K562 (cell line): ENCODE results near the gene NEK2. TPM values are rescaled to one million over a fixed set of nuclear protein-coding genes. Genes with fewer than 3 reads are reported as not detected.
A peak's percentile ranks its signal among the peaks of the same experiment; 100 is the strongest.

Source experiments
- CBX2 ChIP-seq: fragments of 200-600 bp; sonication (generic); IDR thresholded peaks from one replicate; pipeline ENCODE4 v1.6.1; 2012; ENCODE audit warnings: mild to moderate bottlenecking, low read length, inconsistent platforms; ENCODE audit not compliant: insufficient read depth, poor library complexity, severe bottlenecking
- GTF2E2 ChIP-seq: fragments of 200-800 bp; sonication (Bioruptor generic); IDR thresholded peaks from 2 replicates; pipeline ENCODE4 v1.6.1; 2016; ENCODE audit warnings: missing genetic modification characterization, missing compliant biosample characterization
- GTF2F1 ChIP-seq: IDR thresholded peaks from 2 replicates; pipeline ENCODE4 v1.6.1; 2011; ENCODE audit warnings: low read depth, low read length, improper control_type of control experiment
- JUN ChIP-seq, 2 experiments: sonication (generic) in 1 of 2; formaldehyde crosslinking in 1 of 2; IDR thresholded peaks; 2 replicates each; pipeline versions ENCODE4 v1.6.1 to v1.8.0; 2012 to 2022; ENCODE audit warnings: borderline replicate concordance in 2 of 2, mild to moderate bottlenecking in 2 of 2, improper control_type of control experiment in 1 of 2, low read depth in 1 of 2, low read length in 1 of 2, missing genetic modification reagents in 1 of 2
- NELFE ChIP-seq: IDR thresholded peaks from 2 replicates; pipeline ENCODE4 v1.6.1; 2011; ENCODE audit warnings: mild to moderate bottlenecking; ENCODE audit not compliant: insufficient read depth, insufficient read length
- NR2C2 ChIP-seq, 2 experiments: fragments of 200-800 bp in 1 of 2; sonication (Bioruptor generic) in 1 of 2; sonication (generic) in 1 of 2; formaldehyde crosslinking in 1 of 2; IDR thresholded peaks; 2 replicates each; pipeline versions ENCODE4 v1.6.1 to v1.8.0; 2016 to 2022; ENCODE audit warnings: mild to moderate bottlenecking in 1 of 2, missing compliant biosample characterization in 1 of 2, missing genetic modification characterization in 1 of 2, missing genetic modification reagents in 1 of 2
- RBM39 ChIP-seq: fragments of 200-400 bp; formaldehyde crosslinking; optimal IDR thresholded peaks from 2 replicates; pipeline ENCODE3; 2018; ENCODE audit warnings: low read depth, low read length
- SIRT6 ChIP-seq: IDR thresholded peaks from one replicate; pipeline ENCODE4 v1.6.1; 2012; ENCODE audit warnings: low read depth, mild to moderate bottlenecking, control low read depth, inconsistent platforms, low read length, moderate library complexity
- SNIP1 ChIP-seq: fragments of 450-650 bp; IDR thresholded peaks from 2 replicates; pipeline ENCODE4 v1.7.1; 2017; ENCODE audit warnings: low read depth, mild to moderate bottlenecking
- TAF15 ChIP-seq: fragments of 200-400 bp; formaldehyde crosslinking; IDR thresholded peaks from 2 replicates; pipeline ENCODE4 v1.6.1; 2017; ENCODE audit warnings: mild to moderate bottlenecking, low read depth, low read length, moderate library complexity
- TRIM24 ChIP-seq, 2 experiments: fragments of 450-650 bp; IDR thresholded peaks; 2 replicates each; pipeline ENCODE4 v1.6.1; 2016
- ZNF224 ChIP-seq: sonication (generic); formaldehyde crosslinking; IDR thresholded peaks from 2 replicates; pipeline ENCODE4 v1.8.0; 2022; ENCODE audit warnings: mild to moderate bottlenecking, missing genetic modification reagents
- ZNF263 ChIP-seq: sonication (generic); formaldehyde crosslinking; IDR thresholded peaks from 2 replicates; pipeline ENCODE4 v1.8.0; 2022; ENCODE audit warnings: mild to moderate bottlenecking, missing genetic modification reagents, borderline replicate concordance
- ZNF347 ChIP-seq: fragments of 450-650 bp; formaldehyde crosslinking; IDR thresholded peaks from 2 replicates; pipeline ENCODE4 v1.4.0; 2020; ENCODE audit warnings: low read depth, mild to moderate bottlenecking, moderate library complexity
- ZNF639 ChIP-seq, 2 experiments: fragments of 200-800 bp in 1 of 2; sonication (Bioruptor generic) in 1 of 2; sonication (generic) in 1 of 2; formaldehyde crosslinking in 1 of 2; IDR thresholded peaks in 1 of 2; conservative IDR thresholded peaks in 1 of 2; 2 replicates each; pipeline versions ENCODE4 v1.5.0 to v1.6.1; 2016 to 2020; ENCODE audit warnings: missing compliant biosample characterization in 1 of 2, missing genetic modification characterization in 1 of 2, missing genetic modification reagents in 1 of 2
- ZNF780A ChIP-seq: fragments of 250-450 bp; sonication (Bioruptor Pico); IDR thresholded peaks from 2 replicates; pipeline ENCODE4 v1.5.0; 2021; ENCODE audit warnings: mild to moderate bottlenecking
- polyA plus RNA-seq, 8 experiments: library from polyadenylated mRNA; depleted of rRNA in 4 of 8; stranded (reverse) in 5 of 8; unstranded in 3 of 8; fragments of >200 nt; fragmentation: Nextera tagmentation in 2 of 8; fragmentation: Illumina TruSeq in 1 of 8; extraction: Ambion mirVana in 2 of 8; extraction: Trizol in 1 of 8; gene quantifications; 2 replicates each; pipeline versions ENCODE4 v1.2.1 to v1.2.3, GENCODE V29; 2011 to 2014; ENCODE audit warnings: inconsistent platforms in 1 of 8, missing spikeins in 1 of 8
- total RNA-seq, 7 experiments: library from RNA; depleted of rRNA in 6 of 7; stranded (reverse); fragments of >200 nt in 6 of 7; fragmentation: Illumina TruSeq in 2 of 7; extraction: Trizol in 2 of 7; gene quantifications; 2 replicates each; pipeline versions ENCODE4 v1.2.1 to v1.2.3, GENCODE V29; 2011 to 2021; ENCODE audit warnings: low replicate concordance in 1 of 7
- TF ChIP-seq, protein P1 (sequence below): fragments of 250-450 bp; sonication (Bioruptor Pico); IDR thresholded peaks from 2 replicates; pipeline ENCODE4 v1.8.0; 2021; ENCODE audit warnings: moderate library complexity, mild to moderate bottlenecking, inconsistent platforms
- TF ChIP-seq, protein P2 (sequence below): IDR thresholded peaks from 3 replicates; pipeline ENCODE4 v1.6.1; 2011; ENCODE audit warnings: borderline replicate concordance, mild to moderate bottlenecking; ENCODE audit not compliant: insufficient read length, insufficient read depth
- TF ChIP-seq, protein P3 (sequence below): fragments of 250-450 bp; sonication (Bioruptor Pico); IDR thresholded peaks from 2 replicates; pipeline ENCODE4 v1.5.0; 2022; ENCODE audit warnings: mild to moderate bottlenecking

Gene NEK2
- total and polyA plus RNA-seq, 9 of the 15 experiments (the other 6 are each of a cell fraction or from before 2014, with no cell fraction given) = 30.0 to 74.7 (median 66.4) TPM

GRCh38 chr1:211630236-211631081 lies 45.0 kb downstream of the NEK2 start (continued):
- TF ChIP-seq, protein P1, sequence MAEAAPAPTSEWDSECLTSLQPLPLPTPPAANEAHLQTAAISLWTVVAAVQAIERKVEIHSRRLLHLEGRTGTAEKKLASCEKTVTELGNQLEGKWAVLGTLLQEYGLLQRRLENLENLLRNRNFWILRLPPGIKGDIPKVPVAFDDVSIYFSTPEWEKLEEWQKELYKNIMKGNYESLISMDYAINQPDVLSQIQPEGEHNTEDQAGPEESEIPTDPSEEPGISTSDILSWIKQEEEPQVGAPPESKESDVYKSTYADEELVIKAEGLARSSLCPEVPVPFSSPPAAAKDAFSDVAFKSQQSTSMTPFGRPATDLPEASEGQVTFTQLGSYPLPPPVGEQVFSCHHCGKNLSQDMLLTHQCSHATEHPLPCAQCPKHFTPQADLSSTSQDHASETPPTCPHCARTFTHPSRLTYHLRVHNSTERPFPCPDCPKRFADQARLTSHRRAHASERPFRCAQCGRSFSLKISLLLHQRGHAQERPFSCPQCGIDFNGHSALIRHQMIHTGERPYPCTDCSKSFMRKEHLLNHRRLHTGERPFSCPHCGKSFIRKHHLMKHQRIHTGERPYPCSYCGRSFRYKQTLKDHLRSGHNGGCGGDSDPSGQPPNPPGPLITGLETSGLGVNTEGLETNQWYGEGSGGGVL = no peak
- TF ChIP-seq, protein P2, sequence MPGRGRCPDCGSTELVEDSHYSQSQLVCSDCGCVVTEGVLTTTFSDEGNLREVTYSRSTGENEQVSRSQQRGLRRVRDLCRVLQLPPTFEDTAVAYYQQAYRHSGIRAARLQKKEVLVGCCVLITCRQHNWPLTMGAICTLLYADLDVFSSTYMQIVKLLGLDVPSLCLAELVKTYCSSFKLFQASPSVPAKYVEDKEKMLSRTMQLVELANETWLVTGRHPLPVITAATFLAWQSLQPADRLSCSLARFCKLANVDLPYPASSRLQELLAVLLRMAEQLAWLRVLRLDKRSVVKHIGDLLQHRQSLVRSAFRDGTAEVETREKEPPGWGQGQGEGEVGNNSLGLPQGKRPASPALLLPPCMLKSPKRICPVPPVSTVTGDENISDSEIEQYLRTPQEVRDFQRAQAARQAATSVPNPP = no peak
- TF ChIP-seq ZNF263 (CRISPR knock-in tag) = no peak
- TF ChIP-seq ZNF224 (CRISPR knock-in tag) = no peak
- no peak for TF ChIP-seq RBM39
- TF ChIP-seq GTF2F1 = peak; percentile 71
- TF ChIP-seq SIRT6 = no peak
- TF ChIP-seq GTF2E2 (tag) = no peak
- TF ChIP-seq, protein P3, sequence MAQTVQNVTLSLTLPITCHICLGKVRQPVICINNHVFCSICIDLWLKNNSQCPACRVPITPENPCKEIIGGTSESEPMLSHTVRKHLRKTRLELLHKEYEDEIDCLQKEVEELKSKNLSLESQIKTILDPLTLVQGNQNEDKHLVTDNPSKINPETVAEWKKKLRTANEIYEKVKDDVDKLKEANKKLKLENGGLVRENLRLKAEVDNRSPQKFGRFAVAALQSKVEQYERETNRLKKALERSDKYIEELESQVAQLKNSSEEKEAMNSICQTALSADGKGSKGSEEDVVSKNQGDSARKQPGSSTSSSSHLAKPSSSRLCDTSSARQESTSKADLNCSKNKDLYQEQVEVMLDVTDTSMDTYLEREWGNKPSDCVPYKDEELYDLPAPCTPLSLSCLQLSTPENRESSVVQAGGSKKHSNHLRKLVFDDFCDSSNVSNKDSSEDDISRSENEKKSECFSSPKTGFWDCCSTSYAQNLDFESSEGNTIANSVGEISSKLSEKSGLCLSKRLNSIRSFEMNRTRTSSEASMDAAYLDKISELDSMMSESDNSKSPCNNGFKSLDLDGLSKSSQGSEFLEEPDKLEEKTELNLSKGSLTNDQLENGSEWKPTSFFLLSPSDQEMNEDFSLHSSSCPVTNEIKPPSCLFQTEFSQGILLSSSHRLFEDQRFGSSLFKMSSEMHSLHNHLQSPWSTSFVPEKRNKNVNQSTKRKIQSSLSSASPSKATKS (CRISPR knock-in tag) = no peak
- TF ChIP-seq SNIP1 = no peak
- TF ChIP-seq NR2C2 (CRISPR knock-in tag; IDR thresholded peaks at IDR 0.05) = no peak
- peak; percentile 70 for TF ChIP-seq NR2C2 (tag; IDR thresholded peaks at IDR 0.05)
- TF ChIP-seq ZNF347 (CRISPR knock-in tag) = no peak
- TF ChIP-seq NELFE = no peak
- TF ChIP-seq ZNF639 (CRISPR knock-in tag; conservative IDR thresholded peaks at IDR 0.05 in 1 of 2, IDR thresholded peaks at IDR 0.05 in 1 of 2) = peak in 1 of 2 experiments; percentile 91; a peak in 2 of 4 replicates
- TF ChIP-seq ZNF780A (CRISPR knock-in tag) = no peak
- peak; percentile 78; the same call in 1 of the 2 replicates for TF ChIP-seq JUN (IDR thresholded peaks at IDR 0.05; ENCODE audit: borderline replicate concordance, low read depth, low read length)
- TF ChIP-seq JUN (CRISPR knock-in tag; IDR thresholded peaks at IDR 0.05; ENCODE audit: borderline replicate concordance) = no peak
- TF ChIP-seq TRIM24 (IDR thresholded peaks at IDR 0.05) = peak; percentile 34 to 82; a peak in 3 of 4 replicates
- no peak for TF ChIP-seq CBX2
- TF ChIP-seq TAF15 = no peak
